HFFc6 (cell line): Measurements from ENCODE around the gene GABRB3. TPM values are rescaled to one million over a fixed set of nuclear protein-coding genes. Genes with fewer than 3 reads are reported as not detected.

Experiments
- DNase-seq: peaks from one replicate; pipeline ENCODE4 v3.0.0-alpha.2; 2018
- H3K27ac Mint-ChIP-seq: 2 replicates; pipeline ENCODE4 v1.8.0; 2020; ENCODE audit warnings: mild to moderate bottlenecking, mixed read lengths
- H3K27me3 Mint-ChIP-seq: 2 replicates; pipeline ENCODE4 v1.8.0; 2021; ENCODE audit warnings: mild to moderate bottlenecking, moderate library complexity, mixed read lengths; ENCODE audit not compliant: insufficient read depth
- H3K36me3 Mint-ChIP-seq: 2 replicates; pipeline ENCODE4 v1.8.0; 2021; ENCODE audit warnings: low read depth, mixed read lengths
- H3K4me1 Mint-ChIP-seq: 2 replicates; pipeline ENCODE4 v1.8.0; 2020; ENCODE audit warnings: low read depth, mixed read lengths
- H3K4me3 Mint-ChIP-seq: 2 replicates; pipeline ENCODE4 v1.8.0; 2020; ENCODE audit warnings: mild to moderate bottlenecking, moderate library complexity, mixed read lengths
- H3K9me3 Mint-ChIP-seq: 2 replicates; pipeline ENCODE4 v1.8.0; 2020; ENCODE audit warnings: mild to moderate bottlenecking, mixed read lengths
- total RNA-seq, 6 experiments: library from RNA; stranded (reverse); fragmentation: NEBNext Ultra II Directional; extraction: Animal tissue kit (Norgen Biotek cat#: 25700); gene quantifications; 2 replicates in 1 of 6; 3 replicates in 5 of 6; pipeline ENCODE4 v1.2.3, GENCODE V29; 2021
- TF ChIP-seq, protein P1 (sequence below): fragments of 200-600 bp; sonication (generic); IDR thresholded peaks from 2 replicates; pipeline ENCODE4 v1.5.0; 2021; ENCODE audit warnings: antibody characterized with exemption, mild to moderate bottlenecking

GABRB3 gene
- total RNA-seq, 6 experiments from 2014 or later: 0.46 to 5.2 (median 0.92) TPM

DNA sequence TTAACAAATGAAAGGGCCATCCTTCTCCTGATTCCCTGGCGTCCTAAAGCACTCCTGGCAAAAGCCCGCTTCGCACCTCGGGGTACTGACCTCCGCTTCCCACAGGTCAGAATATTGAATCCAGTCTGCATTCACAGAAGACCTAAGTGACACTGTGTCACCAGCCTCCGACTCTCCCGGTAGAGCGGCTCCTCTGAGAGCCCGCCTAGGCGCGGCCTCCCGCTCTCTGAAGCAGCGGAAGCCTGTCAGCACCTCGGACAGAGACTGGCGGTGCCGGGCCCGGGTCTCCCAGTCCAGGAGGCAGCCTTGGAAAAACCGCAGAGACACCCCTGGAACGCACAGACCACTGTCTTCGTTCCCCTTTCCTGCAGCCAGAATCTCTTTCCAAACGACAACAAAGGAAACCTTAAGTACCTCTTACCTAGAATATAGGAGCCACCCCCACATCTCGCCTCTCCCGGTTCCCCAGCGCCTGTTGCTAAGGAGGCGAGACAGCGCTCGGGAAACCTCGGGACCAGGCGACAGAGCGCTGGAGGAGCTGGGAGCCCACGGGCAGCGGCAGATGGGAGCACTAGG is 1.2 kb downstream of the GABRB3 start:
- H3K4me3 Mint-ChIP-seq: no peak overlapping the region

DNA sequence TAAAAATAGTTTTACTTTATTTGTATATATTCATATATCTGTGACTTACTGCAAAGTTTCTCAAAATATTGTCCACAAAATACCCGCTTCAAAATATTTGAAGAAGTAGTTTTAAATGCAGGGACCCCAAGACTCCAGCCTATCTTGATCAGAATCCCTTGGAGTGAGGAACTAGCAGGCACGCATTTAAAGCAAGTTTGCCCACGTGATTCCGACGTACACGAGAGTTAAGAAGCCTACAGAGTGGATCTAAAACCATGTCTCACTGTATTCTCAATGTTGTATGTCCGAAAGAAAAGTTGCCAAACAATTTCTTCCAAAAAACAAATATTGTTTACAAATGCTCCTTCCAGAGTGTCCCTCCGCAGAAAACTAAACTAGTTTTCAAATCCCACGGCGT is 1.7 kb downstream of the GABRB3 start:
- Mint-ChIP-seq H3K4me1 (no peaks in the 10 kb centered on the region), H3K27me3 (peaks cover 5% of the 10 kb centered on the region; the same call in 1 of the 2 replicates), H3K27ac (no peak overlapping the region), H3K4me3 (no peak overlapping the region), H3K9me3 (peaks cover 3% of the 10 kb centered on the region), H3K36me3 (no peaks in the 10 kb centered on the region; the same call in 1 of the 2 replicates)
- TF ChIP-seq, protein P1, sequence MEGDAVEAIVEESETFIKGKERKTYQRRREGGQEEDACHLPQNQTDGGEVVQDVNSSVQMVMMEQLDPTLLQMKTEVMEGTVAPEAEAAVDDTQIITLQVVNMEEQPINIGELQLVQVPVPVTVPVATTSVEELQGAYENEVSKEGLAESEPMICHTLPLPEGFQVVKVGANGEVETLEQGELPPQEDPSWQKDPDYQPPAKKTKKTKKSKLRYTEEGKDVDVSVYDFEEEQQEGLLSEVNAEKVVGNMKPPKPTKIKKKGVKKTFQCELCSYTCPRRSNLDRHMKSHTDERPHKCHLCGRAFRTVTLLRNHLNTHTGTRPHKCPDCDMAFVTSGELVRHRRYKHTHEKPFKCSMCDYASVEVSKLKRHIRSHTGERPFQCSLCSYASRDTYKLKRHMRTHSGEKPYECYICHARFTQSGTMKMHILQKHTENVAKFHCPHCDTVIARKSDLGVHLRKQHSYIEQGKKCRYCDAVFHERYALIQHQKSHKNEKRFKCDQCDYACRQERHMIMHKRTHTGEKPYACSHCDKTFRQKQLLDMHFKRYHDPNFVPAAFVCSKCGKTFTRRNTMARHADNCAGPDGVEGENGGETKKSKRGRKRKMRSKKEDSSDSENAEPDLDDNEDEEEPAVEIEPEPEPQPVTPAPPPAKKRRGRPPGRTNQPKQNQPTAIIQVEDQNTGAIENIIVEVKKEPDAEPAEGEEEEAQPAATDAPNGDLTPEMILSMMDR: no peak
- no peak for DNase-seq

More for the DNA sequence above, 1.2 kb downstream of the GABRB3 start:
- no peaks in the 10 kb centered on the region; the same call in 1 of the 2 replicates for H3K36me3 Mint-ChIP-seq
- peaks cover 5% of the 10 kb centered on the region; the same call in 1 of the 2 replicates for H3K27me3 Mint-ChIP-seq
- no peaks in the 10 kb centered on the region for H3K4me1 Mint-ChIP-seq
- no peak for DNase-seq
- H3K27ac Mint-ChIP-seq: no peak overlapping the region
- TF ChIP-seq, protein P1: no peak
- peaks cover 3% of the 10 kb centered on the region; the same call in 1 of the 2 replicates for H3K9me3 Mint-ChIP-seq

DNA sequence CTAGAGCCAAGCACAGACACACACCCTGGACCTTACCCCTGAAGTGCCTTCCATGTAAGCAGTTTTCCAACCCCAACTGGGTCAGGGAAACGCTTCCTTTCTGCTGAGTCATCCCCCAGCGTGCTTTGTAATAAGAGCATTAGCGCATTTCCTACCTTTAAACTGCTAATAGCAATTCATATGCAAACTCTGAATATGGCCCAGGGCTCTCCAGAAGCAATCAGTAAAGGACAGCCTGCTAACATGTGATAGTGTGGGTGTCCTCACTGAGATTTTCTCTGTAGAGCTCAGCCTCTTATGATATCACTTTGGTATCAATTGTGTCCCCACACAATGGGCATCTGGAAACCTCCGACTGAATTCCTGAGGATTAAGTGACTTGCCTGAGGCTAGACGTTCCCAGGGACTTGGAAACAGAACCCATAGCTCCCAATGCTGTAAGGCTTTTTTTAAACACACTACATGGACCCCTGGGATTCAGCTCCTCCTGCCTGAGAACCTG is 5.6 kb downstream of the GABRB3 start:
- TF ChIP-seq, protein P1: no peak
- peaks cover 17% of the 10 kb centered on the region for H3K9me3 Mint-ChIP-seq
- no peak for DNase-seq
- no peak overlapping the region for H3K4me3 Mint-ChIP-seq
- H3K27me3 Mint-ChIP-seq: peaks cover 2% of the 10 kb centered on the region; the same call in 1 of the 2 replicates
- H3K27ac Mint-ChIP-seq: no peak overlapping the region
- H3K36me3 Mint-ChIP-seq: no peaks in the 10 kb centered on the region
- H3K4me1 Mint-ChIP-seq: no peaks in the 10 kb centered on the region

DNA sequence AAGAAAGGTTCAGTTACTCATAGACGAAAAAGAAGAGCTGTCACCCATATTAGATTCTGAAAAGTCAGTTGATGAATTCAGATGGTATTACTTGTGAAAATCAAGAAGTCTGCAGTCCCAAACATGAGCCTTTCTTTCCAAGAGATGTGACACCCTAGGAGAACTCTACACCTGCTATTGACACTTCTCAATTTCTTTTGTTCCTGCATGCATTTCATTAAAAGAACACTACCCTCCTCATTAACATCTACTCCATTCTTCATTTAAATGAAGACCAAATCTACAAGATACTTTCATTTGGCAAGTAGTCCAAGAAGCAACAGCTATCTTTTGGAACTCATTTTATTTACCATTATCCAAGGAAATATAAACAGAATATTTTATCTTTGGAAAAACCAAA is 6.6 kb downstream of the GABRB3 start:
- peaks cover 17% of the 10 kb centered on the region for H3K9me3 Mint-ChIP-seq
- H3K4me3 Mint-ChIP-seq: no peak overlapping the region
- H3K4me1 Mint-ChIP-seq: no peaks in the 10 kb centered on the region
- TF ChIP-seq, protein P1: no peak
- peaks cover 2% of the 10 kb centered on the region; the same call in 1 of the 2 replicates for H3K27me3 Mint-ChIP-seq
- H3K27ac Mint-ChIP-seq: no peak overlapping the region
- no peaks in the 10 kb centered on the region for H3K36me3 Mint-ChIP-seq
- DNase-seq: no peak

DNA sequence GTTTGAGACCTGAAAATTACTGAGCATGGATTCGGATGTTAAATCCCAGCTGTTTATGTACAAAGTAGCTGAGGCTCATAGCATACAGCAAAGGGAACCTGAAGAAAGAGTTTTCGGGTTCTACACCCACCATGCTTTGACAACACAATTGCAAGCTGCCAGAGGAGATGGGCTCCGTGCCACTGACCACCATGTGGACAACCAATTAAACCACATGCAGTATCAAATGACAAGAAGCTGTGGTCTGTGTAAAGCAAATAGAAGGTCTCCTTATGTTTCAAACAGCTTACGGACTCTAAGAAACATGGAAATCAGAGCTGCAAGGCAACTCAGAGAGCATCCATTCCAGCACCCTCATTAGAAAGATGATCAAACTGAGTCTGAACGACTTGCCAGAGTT is 12.9 kb downstream of the GABRB3 start:
- TF ChIP-seq, protein P1: no peak
- peaks cover 32% of the 10 kb centered on the region for H3K9me3 Mint-ChIP-seq
- no peak overlapping the region for H3K4me3 Mint-ChIP-seq
- no peak overlapping the region for H3K27ac Mint-ChIP-seq
- H3K36me3 Mint-ChIP-seq: no peaks in the 10 kb centered on the region
- no peak for DNase-seq
- no peaks in the 10 kb centered on the region for H3K27me3 Mint-ChIP-seq
- no peaks in the 10 kb centered on the region for H3K4me1 Mint-ChIP-seq
